Stimulated activated CD8-positive, alpha-beta memory T cell treated with anti-CD3 and anti-CD28 coated beads, Interleukin-2, amount 100 ng/mL, for 1 hour (primary cell): Measurements from ENCODE around the gene SYT13.

Source experiments
- DNase-seq, 2 donors: peaks; one replicate each; pipeline ENCODE4 v3.0.0-alpha.2; 2020; ENCODE audit warnings: low read depth in 2 of 2

SYT13 gene

GRCh38 chr11:45246241-45246640 is 39.9 kb downstream of the SYT13 start:
- no peak for DNase-seq

GRCh38 chr11:45245218-45246045 is 40.7 kb downstream of the SYT13 start:
- no peak for DNase-seq

GRCh38 chr11:45243967-45244366 is 42.2 kb downstream of the SYT13 start:
- DNase-seq: no peak

GRCh38 chr11:45239733-45240132 is 46.4 kb downstream of the SYT13 start:
- no peak for DNase-seq

GRCh38 chr11:45238724-45239123 is 47.4 kb downstream of the SYT13 start:
- no peak for DNase-seq

- DNase-seq: no peak
Observed at GRCh38 chr11:45237711-45238315, 48.3 kb downstream of the SYT13 start.

GRCh38 chr11:45234306-45235006 is 51.7 kb downstream of the SYT13 start:
- no peak for DNase-seq

- no peak for DNase-seq
Observed at GRCh38 chr11:45233804-45234170, 52.4 kb downstream of the SYT13 start.

- peak; percentile 20 to 24 for DNase-seq
Observed at GRCh38 chr11:45233121-45233803, 52.9 kb downstream of the SYT13 start.

GRCh38 chr11:45232341-45233080 is 53.6 kb downstream of the SYT13 start:
- DNase-seq: no peak

- DNase-seq: no peak
Observed at GRCh38 chr11:45229401-45230020, 56.6 kb downstream of the SYT13 start.

GRCh38 chr11:45227836-45228235 is 58.3 kb downstream of the SYT13 start:
- no peak for DNase-seq

- no peak for DNase-seq
Observed at GRCh38 chr11:45226901-45227300, 59.2 kb downstream of the SYT13 start.

GRCh38 chr11:45225961-45226871 is 59.9 kb downstream of the SYT13 start:
- DNase-seq: no peak

GRCh38 chr11:45225277-45225676 is 60.9 kb downstream of the SYT13 start:
- no peak for DNase-seq

- no peak for DNase-seq
Observed at GRCh38 chr11:45224766-45225165, 61.4 kb downstream of the SYT13 start.

- DNase-seq: no peak
Observed at GRCh38 chr11:45223496-45223895, 62.6 kb downstream of the SYT13 start.

- no peak for DNase-seq
Observed at GRCh38 chr11:45219411-45219810, 66.7 kb downstream of the SYT13 start.

- DNase-seq: no peak
Observed at GRCh38 chr11:45218705-45219104, 67.4 kb downstream of the SYT13 start.

GRCh38 chr11:45217991-45218390 is 68.2 kb downstream of the SYT13 start:
- no peak for DNase-seq
